Measurements from ENCODE around the gene VAMP2. TPM values are rescaled to one million over a fixed set of nuclear protein-coding genes. Genes with fewer than 3 reads are reported as not detected.

The VAMP2 gene
- total and polyA plus RNA-seq, 9 of the 15 experiments (the other 6 are each of a cell fraction or from before 2014, with no cell fraction given), result 2.3 to 31.8 (median 6.0) TPM

GRCh38 chr17:8185582-8186445, 23.1 kb upstream of the VAMP2 start (continued):
- no peak for TF ChIP-seq ZNF561 (CRISPR knock-in tag; conservative IDR thresholded peaks at IDR 0.05)
- no peak for TF ChIP-seq RFX5 (IDR thresholded peaks at IDR 0.05; ENCODE audit: low read depth, low read length)
- TF ChIP-seq ARID4B (CRISPR knock-in tag; IDR thresholded peaks at IDR 0.05), result no peak; the same call in 1 of the 2 replicates
- no peak for TF ChIP-seq GTF2E2 (tag; IDR thresholded peaks at IDR 0.05)
- TF ChIP-seq KDM4B (IDR thresholded peaks at IDR 0.05; ENCODE audit: borderline replicate concordance in 2 of 2, low read depth in 1 of 2), result no peak
- TF ChIP-seq MBD2 (IDR thresholded peaks at IDR 0.05; ENCODE audit: borderline replicate concordance, low read depth), result no peak
- no peak for TF ChIP-seq TAF15 (IDR thresholded peaks at IDR 0.05; ENCODE audit: low read depth, low read length)
- TF ChIP-seq TSC22D4 (tag; IDR thresholded peaks at IDR 0.05), result no peak
- TF ChIP-seq CEBPB (tag; IDR thresholded peaks at IDR 0.05), result peak; percentile 41; the same call in 1 of the 2 replicates
- no peak for TF ChIP-seq KLF13 (tag; IDR thresholded peaks at IDR 0.05; ENCODE audit: borderline replicate concordance, low read depth)
- TF ChIP-seq XRCC5 (IDR thresholded peaks at IDR 0.05; ENCODE audit: low read depth, low read length), result no peak
- peak; percentile 49; the same call in 1 of the 2 replicates for TF ChIP-seq TARDBP (IDR thresholded peaks at IDR 0.05)
- TF ChIP-seq GTF3C2 (IDR thresholded peaks at IDR 0.05; ENCODE audit: borderline replicate concordance, extremely low read depth, insufficient read length), result peak; percentile 96
- no peak for TF ChIP-seq SRSF3 (IDR thresholded peaks at IDR 0.05; ENCODE audit: insufficient read depth, low read length)
- peak; percentile 69 for TF ChIP-seq TEAD4 (IDR thresholded peaks at IDR 0.05; ENCODE audit: low read length)
- TF ChIP-seq TEAD4 (CRISPR knock-in tag; IDR thresholded peaks at IDR 0.05; ENCODE audit: borderline replicate concordance), result no peak
- no peak for TF ChIP-seq ZSCAN29 (IDR thresholded peaks at IDR 0.05)
- no peak for TF ChIP-seq FUS (optimal IDR thresholded peaks at IDR 0.05; ENCODE audit: low read depth, low read length)
- no peak for TF ChIP-seq LCOR (CRISPR knock-in tag; IDR thresholded peaks at IDR 0.05)
- TF ChIP-seq ZNF217 (CRISPR knock-in tag; IDR thresholded peaks at IDR 0.05), result no peak
- no peak for TF ChIP-seq SIN3B (IDR thresholded peaks at IDR 0.05; ENCODE audit: low read depth)
- no peak for TF ChIP-seq HDGF (IDR thresholded peaks at IDR 0.05)
- TF ChIP-seq MAFK (IDR thresholded peaks at IDR 0.05; ENCODE audit: low read length), result no peak
- TF ChIP-seq KHSRP (IDR thresholded peaks at IDR 0.05), result no peak
